IMR-90 (cell line): Measurements from ENCODE around the gene C8B.

Experiments used
- FOS ChIP-seq: fragments of 150-350 bp; IDR thresholded peaks from 2 replicates; pipeline ENCODE4 v1.6.1; 2016; ENCODE audit warnings: low read depth, low read length
- POLR2A ChIP-seq: IDR thresholded peaks from 2 replicates; pipeline ENCODE4 v1.6.1; 2012; ENCODE audit warnings: mild to moderate bottlenecking, low read depth, low read length

- no peak for TF ChIP-seq FOS
- TF ChIP-seq POLR2A, result no peak
Observed at GRCh38 chr1:56897150-56898004, 68.4 kb downstream of the C8B start.
